GM12801 (cell line): ENCODE results near the gene CMTM5.

Experiments
- TF ChIP-seq, protein P1 (sequence below): IDR thresholded peaks from one replicate; pipeline ENCODE4 v1.5.1; 2011; ENCODE audit warnings: control low read depth; ENCODE audit not compliant: insufficient read length; ENCODE audit errors: extremely low read depth

CMTM5 gene

GRCh38 chr14:23346693-23347405 is 30.0 kb upstream of the CMTM5 start:
- TF ChIP-seq, protein P1, sequence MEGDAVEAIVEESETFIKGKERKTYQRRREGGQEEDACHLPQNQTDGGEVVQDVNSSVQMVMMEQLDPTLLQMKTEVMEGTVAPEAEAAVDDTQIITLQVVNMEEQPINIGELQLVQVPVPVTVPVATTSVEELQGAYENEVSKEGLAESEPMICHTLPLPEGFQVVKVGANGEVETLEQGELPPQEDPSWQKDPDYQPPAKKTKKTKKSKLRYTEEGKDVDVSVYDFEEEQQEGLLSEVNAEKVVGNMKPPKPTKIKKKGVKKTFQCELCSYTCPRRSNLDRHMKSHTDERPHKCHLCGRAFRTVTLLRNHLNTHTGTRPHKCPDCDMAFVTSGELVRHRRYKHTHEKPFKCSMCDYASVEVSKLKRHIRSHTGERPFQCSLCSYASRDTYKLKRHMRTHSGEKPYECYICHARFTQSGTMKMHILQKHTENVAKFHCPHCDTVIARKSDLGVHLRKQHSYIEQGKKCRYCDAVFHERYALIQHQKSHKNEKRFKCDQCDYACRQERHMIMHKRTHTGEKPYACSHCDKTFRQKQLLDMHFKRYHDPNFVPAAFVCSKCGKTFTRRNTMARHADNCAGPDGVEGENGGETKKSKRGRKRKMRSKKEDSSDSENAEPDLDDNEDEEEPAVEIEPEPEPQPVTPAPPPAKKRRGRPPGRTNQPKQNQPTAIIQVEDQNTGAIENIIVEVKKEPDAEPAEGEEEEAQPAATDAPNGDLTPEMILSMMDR, result no peak

DNA sequence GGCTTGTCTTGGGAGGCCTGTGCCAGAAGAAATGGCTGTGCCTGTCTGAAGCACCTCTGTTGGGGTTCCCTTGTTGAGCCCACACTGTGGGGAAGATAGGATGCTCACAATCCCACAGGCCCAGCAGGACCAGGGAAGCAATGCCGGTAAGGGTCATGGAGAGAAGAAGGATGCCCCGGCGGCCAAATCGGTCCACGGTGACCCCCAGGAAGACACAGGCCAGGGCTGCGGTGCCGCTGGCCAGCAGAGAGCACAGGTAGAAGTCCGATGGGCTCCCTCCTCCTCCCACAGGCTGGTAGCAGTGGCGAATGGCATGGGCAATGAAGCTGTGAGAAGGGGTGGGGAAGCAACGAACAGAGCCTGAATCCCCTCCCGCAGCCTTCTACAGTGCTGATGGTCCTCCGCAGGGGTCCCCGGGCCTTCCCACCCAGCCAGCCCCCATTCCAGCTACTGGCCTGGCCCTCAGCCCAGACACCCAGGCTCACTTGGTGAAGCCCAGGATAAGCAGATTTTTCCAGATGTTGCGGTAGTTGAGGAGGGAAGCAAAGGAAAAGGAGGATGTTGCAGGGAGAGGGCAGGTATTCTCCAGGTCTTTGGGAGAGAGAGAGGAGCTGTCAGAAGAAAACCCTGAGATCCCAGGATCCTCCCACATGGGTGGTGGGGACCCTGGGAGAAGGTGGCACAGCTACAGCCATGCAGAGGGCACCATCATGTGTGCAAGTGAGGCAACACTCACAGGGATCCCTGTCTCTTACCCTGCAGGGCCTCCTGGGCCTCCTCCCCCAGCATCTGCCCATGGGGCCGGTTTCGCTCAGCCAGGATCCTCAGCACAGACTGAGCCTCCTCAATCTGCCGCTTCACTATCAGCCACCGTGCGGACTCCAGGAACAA is 29.2 kb upstream of the CMTM5 start:
- TF ChIP-seq, protein P1, result no peak

- TF ChIP-seq, protein P1, result no peak
Measured at GRCh38 chr14:23348297-23348655, 28.6 kb upstream of the CMTM5 start.

GRCh38 chr14:23349156-23349845 is 27.5 kb upstream of the CMTM5 start:
- TF ChIP-seq, protein P1, result no peak

GRCh38 chr14:23351681-23352505 is 25.0 kb upstream of the CMTM5 start:
- TF ChIP-seq, protein P1, result no peak

- TF ChIP-seq, protein P1, result no peak
Measured at GRCh38 chr14:23352506-23353432, 24.1 kb upstream of the CMTM5 start, which contains the start of gene SLC22A17. SLC22A17 (minus strand) TSS chr14:23352887.
